ENCODE data around the gene VWF. TPM values are rescaled to one million over a fixed set of nuclear protein-coding genes. Genes with fewer than 3 reads are reported as not detected.
A peak's percentile ranks its signal among the peaks of the same experiment; 100 is the strongest.

Gene VWF
- total RNA-seq, 2 donors from 2014 or later = 164 to 251 TPM

DNA sequence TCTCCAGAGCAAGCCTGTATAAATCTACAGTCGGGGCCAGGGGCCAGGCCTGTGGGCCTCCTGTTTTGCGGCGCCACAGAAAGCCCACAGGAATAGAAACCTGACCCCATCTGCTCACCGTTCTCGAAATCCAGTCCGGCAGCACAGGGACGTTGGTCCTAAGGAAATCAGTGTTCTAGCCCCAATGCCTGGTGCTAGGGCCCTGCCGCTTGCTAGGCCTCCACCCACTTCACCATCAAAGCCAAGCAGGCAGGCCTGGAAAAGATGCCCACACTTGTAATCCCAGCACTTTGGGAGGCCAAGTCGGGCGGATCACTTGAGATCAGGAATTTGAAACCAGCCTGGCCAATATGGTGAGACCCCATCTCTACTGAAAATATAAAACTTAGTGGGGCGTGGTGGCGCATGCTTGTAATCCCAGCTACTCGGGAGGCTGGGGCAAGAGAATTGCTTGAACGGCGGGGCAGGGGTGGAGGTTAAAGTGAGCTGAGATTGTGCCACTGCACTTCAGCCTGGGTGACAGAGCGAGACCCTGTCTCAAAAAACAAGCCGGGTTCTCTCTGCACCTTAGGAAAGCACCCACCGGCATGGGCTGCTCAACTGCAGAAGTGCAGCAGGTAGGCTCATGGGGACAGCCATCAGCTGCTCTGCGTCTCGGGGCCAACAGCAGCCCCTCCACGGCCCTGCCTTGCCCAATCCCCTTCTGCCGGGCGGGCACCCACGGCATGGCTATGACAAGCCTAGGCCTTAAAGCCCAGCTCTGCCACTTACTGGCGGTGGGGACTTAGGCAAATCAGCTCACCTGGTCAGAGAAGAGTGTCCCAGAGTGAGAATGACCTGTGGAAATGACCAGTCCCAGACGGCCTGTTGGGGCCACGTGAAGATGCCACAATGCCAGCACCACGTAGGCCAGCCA, 47.4 kb downstream of the VWF start:
- no peak for ATAC-seq (ENCODE audit: insufficient number of reproducible peaks, low FRiP score, low read depth)
- Histone ChIP-seq H3K27ac (no peak overlapping the region), H3K4me1 (ENCODE audit: control insufficient read depth in 1 of 2, low read depth in 2 of 2) (peaks cover 0 to 4% of the 10 kb centered on the region in 2 donors), H3K27me3 (replicated peaks; ENCODE audit: insufficient read depth) (no peaks in the 10 kb centered on the region), H3K36me3 (no peaks in the 10 kb centered on the region), H3K9me3 (no peaks in the 10 kb centered on the region), H3K4me3 (no peak overlapping the region)
- TF ChIP-seq, protein P1, sequence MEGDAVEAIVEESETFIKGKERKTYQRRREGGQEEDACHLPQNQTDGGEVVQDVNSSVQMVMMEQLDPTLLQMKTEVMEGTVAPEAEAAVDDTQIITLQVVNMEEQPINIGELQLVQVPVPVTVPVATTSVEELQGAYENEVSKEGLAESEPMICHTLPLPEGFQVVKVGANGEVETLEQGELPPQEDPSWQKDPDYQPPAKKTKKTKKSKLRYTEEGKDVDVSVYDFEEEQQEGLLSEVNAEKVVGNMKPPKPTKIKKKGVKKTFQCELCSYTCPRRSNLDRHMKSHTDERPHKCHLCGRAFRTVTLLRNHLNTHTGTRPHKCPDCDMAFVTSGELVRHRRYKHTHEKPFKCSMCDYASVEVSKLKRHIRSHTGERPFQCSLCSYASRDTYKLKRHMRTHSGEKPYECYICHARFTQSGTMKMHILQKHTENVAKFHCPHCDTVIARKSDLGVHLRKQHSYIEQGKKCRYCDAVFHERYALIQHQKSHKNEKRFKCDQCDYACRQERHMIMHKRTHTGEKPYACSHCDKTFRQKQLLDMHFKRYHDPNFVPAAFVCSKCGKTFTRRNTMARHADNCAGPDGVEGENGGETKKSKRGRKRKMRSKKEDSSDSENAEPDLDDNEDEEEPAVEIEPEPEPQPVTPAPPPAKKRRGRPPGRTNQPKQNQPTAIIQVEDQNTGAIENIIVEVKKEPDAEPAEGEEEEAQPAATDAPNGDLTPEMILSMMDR (IDR thresholded peaks at IDR 0.05) = no peak
- no peak for DNase-seq (ENCODE audit: low spot score)

DNA sequence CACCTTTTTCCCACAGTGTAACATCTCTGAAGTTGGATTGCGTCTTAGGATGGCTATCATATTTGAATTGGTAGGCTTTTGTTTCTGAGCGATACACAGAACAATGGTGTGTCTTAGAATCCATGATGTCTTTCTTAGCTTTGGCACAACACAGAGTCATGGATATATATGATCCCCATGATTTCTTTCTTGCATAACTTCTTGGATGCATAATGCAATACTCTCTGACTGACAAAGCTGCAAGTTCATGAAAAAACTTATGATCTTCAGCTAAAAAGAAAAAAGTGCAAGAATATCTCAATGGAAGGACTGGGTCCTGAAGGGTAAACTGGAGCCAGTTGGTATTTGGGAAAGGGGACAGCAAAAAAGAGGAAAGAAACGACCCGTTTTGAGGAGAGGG, 48.1 kb downstream of the VWF start:
- Histone ChIP-seq H3K9me3 (no peaks in the 10 kb centered on the region), H3K36me3 (no peaks in the 10 kb centered on the region), H3K4me1 (ENCODE audit: control insufficient read depth in 1 of 2, low read depth in 2 of 2) (peaks cover 0 to 4% of the 10 kb centered on the region in 2 donors), H3K4me3 (no peak overlapping the region), H3K27ac (no peak overlapping the region), H3K27me3 (replicated peaks; ENCODE audit: insufficient read depth) (no peaks in the 10 kb centered on the region)
- no peak for DNase-seq (ENCODE audit: low spot score)
- TF ChIP-seq, protein P1 (IDR thresholded peaks at IDR 0.05) = no peak
- ATAC-seq (ENCODE audit: insufficient number of reproducible peaks, low FRiP score, low read depth) = no peak

DNA sequence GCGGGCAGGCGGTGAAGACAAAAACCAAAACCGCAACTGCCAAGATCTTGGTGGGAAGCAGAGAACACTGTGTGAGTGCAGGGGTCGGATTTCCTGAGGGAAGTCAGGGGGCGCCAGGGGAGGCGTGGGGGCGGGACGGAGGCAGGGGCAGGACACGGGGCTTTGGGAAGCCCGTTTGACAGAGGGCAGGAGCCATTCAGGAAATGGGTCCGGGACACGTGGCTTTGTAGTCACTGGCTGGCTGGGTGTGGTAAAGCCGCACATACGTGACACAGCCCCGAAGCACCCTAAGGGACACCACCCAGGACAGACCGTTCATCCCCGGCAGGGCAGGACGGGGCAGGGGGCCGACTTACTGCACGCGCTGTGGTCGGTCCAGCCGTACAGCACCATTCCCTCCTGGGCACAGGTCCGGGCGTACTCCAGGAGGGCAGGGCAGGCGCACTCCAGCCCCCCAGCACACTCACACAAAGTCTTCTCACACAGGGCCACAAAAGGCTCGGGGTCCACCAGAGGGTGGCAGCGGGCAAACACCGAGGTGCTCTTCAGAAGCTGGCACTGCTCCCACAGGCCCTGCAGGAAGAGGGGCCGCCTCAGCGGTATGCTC, 49.4 kb downstream of the VWF start:
- H3K27me3 ChIP-seq (replicated peaks; ENCODE audit: insufficient read depth) = no peaks in the 10 kb centered on the region
- peak overlapping the region; percentile 56 for H3K4me3 ChIP-seq
- H3K27ac ChIP-seq = no peak overlapping the region
- H3K4me1 ChIP-seq (ENCODE audit: control insufficient read depth in 1 of 2, low read depth in 2 of 2) = peaks cover 0 to 4% of the 10 kb centered on the region in 2 donors
- no peaks in the 10 kb centered on the region for H3K36me3 ChIP-seq
- TF ChIP-seq, protein P1 (IDR thresholded peaks at IDR 0.05) = no peak
- no peaks in the 10 kb centered on the region for H3K9me3 ChIP-seq
- ATAC-seq (ENCODE audit: insufficient number of reproducible peaks, low FRiP score, low read depth) (no peak), DNase-seq (ENCODE audit: low spot score) (no peak)

DNA sequence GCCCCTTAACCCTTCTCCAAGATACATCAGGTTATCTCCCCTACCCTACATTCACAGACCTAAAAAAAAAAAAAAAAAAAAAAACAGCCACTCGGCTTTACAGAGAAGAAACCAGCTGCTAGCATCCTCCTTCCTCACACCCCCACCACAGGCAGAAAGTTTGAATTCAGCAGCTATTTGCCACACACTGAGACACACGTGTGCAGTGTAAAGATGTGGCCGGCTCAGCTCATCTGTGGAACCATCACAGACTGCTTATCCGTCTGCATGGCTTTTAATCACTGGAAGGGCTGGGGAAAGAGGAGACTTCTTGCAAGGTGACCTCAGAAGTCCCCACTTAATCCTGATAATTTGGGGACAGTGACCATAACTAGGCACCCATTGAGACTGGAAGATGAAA, 50.0 kb downstream of the VWF start:
- Histone ChIP-seq H3K9me3 (no peaks in the 10 kb centered on the region), H3K4me1 (ENCODE audit: control insufficient read depth in 1 of 2, low read depth in 2 of 2) (peaks cover 0 to 4% of the 10 kb centered on the region in 2 donors), H3K4me3 (peak overlapping the region; percentile 56), H3K27ac (no peak overlapping the region), H3K36me3 (no peaks in the 10 kb centered on the region), H3K27me3 (replicated peaks; ENCODE audit: insufficient read depth) (no peaks in the 10 kb centered on the region)
- DNase-seq (ENCODE audit: low spot score) (no peak), ATAC-seq (ENCODE audit: insufficient number of reproducible peaks, low FRiP score, low read depth) (no peak)
- TF ChIP-seq, protein P1 (IDR thresholded peaks at IDR 0.05) = no peak

DNA sequence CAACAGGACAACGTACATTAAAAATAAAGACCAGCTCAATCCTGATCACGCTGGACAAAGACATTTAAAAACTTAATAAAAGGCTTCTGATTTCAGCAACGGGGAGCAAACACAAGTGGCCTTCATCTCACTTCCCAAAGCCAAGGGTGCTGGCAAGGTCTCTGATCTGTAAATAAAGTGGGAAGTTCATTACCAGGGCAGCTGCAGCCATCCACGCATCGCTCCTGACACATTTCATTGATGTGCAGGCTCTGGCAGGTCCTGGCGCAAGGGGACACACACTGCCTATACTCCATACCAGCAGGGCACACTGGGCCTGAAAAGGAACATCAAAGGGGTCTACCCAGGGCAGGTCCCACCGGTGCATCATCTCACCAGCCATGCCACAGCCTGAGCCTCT, 51.0 kb downstream of the VWF start:
- Histone ChIP-seq H3K36me3 (no peaks in the 10 kb centered on the region), H3K27me3 (replicated peaks; ENCODE audit: insufficient read depth) (no peaks in the 10 kb centered on the region), H3K4me1 (ENCODE audit: control insufficient read depth in 1 of 2, low read depth in 2 of 2) (peaks cover 0 to 4% of the 10 kb centered on the region in 2 donors), H3K27ac (no peak overlapping the region), H3K9me3 (no peaks in the 10 kb centered on the region), H3K4me3 (no peak overlapping the region)
- no peak for DNase-seq (ENCODE audit: low spot score)
- no peak for ATAC-seq (ENCODE audit: insufficient number of reproducible peaks, low FRiP score, low read depth)
- TF ChIP-seq, protein P1 (IDR thresholded peaks at IDR 0.05) = no peak
